KG1 (cell line): ENCODE data around the gene GLT1D1.

Experiments used
- DNase-seq: peaks from one replicate; lab custom pipeline; 2025; lab: John Stamatoyannopoulos, UW

Gene GLT1D1

DNA sequence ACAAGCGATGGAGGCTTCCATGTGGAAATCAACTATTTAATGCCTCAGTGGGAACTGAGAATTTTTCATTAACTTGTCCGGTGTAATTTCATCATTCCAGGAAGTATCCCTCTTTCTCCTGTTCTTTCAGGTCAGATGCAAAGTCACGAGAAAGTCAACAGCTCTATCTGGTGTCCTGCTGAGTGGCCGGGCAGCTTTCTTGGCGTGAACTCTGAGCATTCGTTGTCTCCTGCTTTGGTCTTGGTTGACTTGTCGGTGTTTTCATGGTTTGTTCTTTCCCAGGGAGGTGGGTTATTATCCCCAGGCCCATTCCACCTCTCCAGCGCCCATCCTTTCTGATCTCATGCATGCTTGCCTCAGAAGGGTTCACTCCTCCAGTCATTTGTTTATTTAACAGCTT lies 149.1 kb downstream of the GLT1D1 start:
- DNase-seq = no peak

DNA sequence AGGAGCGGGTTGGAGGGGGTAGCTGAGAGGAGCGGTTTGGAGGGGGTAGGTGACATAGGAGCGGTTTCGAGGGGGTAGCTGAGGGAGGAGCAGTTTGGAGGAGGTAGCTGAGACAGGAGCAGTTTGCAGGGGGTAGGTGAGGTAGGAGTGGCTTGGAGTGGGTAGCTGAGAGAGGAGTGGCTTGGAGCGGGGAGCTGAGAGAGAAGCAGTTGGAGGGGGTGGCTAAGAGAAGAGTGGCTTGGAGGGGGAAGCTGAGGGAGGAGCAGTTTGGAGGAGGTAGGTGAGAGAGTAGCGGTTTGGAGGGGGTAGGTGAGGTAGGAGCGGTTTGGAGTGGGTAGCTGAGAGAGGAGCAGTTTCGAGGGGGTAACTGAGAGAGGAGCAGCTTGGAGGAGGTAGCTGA lies 152.1 kb downstream of the GLT1D1 start:
- DNase-seq = no peak

- DNase-seq = no peak
Measured at GRCh38 chr12:129005829-129006228, 152.6 kb downstream of the GLT1D1 start.

- no peak for DNase-seq
Measured at GRCh38 chr12:129009833-129010622, 156.8 kb downstream of the GLT1D1 start.

- DNase-seq = no peak
Measured at GRCh38 chr12:129016159-129016558, 162.9 kb downstream of the GLT1D1 start.

DNA sequence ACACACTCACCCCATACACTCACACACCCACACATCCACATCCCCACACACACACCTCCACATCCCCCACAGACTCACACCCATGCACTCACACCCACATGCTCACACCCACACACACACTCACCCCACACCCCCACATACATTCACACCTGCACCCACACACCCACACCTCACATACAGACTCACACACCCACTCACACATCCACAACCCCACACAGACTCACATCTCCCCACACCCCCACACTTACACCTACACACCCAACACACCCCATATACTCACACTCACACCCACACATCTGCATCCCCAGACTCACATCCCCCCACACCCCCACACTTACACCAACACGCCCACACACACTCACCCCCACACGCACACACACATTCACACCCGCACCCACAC lies 171.8 kb downstream of the GLT1D1 start:
- DNase-seq = no peak

DNA sequence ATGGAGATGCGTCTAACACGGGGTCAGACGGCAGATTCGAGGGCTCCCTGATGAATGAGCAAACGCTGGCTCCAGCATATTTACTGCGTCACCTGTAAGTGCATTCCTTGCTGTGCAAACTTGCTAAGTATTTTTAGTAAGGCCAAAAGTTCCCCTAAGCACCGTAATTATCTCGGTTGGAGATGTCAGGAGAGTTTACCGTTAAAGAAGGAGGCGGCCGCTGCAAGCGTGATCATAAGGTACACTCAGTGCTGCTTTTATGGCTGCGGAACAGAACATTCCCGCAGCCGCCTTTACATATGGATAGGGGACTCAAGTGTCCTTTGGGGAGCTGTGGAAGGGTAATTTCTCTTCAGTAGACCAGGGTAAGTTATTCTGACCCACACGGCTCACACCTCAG lies 175.6 kb downstream of the GLT1D1 start:
- no peak for DNase-seq
